Measurements from ENCODE around the gene ACTR3.
"Not testable (repeated sequence)": the region's sequence is repeated elsewhere in the genome, so short reads cannot be mapped to it uniquely, and the experiment has no call there.

ACTR3 gene

DNA sequence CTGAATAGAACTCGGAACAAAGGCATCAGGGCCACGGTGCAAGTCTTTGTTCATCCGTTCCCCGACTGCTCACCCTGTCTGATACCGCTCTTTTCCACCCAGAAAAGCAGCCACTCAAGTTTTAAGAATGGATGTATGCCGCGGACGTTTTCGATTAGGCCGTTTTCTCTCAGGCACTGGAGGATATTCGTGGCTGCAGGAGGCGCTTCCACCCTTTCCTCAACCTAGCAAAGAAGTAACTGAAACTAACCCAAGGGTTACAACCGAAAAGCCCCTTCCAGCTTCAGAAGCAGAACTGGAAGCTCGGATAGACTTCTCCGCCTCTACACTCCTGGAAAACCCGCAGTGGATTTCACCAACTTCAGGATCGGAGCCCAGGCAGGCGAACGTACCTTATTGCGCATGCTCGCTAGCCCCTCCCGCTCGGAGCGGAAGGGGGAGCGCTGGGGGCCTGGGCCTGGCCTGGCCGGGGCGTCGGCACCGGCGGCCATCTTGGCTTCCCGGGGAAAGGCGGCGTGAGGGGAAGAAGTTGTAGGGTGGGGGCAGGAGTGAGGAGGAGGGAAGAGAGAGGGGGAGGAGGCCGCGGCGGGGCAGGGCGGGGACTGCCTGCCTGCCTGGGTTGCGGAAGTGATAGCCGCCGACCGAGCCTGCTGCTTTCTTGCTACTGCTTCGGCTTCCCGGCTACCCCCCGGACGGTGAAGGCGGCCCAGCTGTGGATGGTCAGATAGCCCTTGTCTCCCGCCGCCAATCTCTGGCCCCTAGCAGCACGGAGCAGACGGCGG is at the start of gene ACTR3:
Gene ACTR3 (plus strand): TSS at position 619 of the 782 bp plus-strand sequence. CDS start 191 bp downstream, outside the sequence.
- DNase-seq (ENCODE audit: low read depth, low spot score): peak; percentile 100

DNA sequence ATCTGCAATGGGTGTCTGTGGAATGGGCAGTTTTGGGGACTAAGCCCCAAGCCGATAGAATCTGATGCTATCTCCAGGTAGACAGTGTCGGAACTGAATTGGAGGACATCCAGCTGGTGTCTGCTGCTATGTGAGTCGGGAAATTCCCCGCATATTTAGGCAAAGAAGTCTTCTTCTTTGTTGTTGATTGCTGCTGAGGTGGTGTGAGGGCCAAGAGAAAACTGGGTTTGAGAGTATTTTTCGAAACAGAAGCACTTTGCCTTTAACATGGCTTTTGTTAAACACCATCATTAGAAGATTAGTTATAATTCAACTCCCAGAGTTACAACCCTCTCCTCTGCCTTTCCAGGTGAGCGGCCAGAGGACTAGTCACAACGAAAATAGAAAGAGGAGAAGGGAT is 49.4 kb upstream of the ACTR3 start:
- DNase-seq (ENCODE audit: low read depth, low spot score): peak; percentile 8

DNA sequence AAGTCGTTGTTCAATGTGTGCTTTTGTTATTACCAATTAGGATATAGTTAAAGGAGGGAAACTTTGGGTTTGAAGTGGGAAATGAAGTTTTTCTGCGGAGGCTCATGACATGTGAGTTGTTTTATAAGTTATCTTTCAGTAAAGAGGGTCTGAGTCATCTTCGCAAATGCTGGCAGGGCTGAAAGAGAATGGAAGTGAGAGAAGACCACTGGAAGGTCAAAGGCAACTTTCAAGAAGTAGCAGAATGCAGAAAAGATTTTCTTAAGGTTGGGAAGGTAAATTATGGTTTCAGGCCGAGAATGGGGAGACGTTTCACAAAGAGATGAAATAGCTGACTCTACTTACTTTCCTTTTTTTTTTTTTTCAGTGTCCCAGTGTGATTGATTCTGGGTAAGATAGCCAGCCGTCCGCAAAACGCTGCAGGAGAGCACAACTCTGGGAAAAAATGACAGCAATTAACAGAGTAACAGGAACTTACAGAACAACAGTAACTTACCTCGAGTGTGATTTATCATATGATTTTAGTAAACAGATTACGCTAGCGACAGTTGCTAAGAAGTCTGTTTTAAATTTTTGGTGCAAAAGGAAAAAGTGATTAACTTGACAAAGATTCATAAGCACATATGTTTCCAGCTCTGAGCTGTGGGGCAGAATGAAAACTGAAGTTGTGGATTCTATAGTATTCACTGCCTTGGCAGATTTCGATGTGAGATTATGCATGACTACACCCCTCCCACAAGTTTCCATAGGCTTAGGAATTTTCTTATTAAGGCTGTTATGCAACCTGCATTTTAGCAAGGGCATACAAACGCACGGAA is 46.8 kb upstream of the ACTR3 start:
- DNase-seq (ENCODE audit: low read depth, low spot score): peak; percentile 27

DNA sequence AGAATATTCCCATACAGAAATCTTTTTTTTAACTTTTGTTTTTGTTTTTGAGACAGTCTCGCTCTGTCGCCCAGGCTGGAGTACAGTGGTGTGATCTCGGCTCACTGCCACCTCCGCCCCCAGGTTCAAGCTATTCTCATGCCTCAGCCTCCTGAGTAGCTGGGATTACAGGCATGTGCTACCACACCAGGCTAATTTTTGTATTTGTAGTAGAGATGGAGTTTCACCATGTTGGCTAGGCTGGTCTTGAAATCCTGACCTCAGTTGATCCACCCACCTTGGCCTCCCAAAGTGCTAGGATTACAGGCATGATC is 46.2 kb upstream of the ACTR3 start:
- not testable (repeated sequence) for DNase-seq (ENCODE audit: low read depth, low spot score)

DNA sequence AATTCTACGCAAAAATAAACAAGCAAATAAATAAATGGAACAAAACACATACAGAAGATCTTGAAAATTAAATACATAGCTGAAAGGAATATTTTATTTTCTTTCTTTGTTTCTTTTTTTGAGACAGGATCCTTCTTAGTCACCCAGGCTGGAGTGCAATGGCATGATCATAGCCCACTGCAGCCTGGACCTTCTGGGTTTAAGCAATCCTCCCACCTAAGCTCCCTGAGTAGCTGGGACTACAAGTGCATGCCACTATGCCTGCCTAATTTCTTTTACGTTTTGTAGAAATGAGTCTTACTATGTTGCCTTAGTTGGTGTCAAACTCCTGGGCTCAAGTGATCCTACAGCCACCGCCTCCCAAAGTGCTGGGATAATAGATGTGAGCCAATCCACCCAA is 44.6 kb upstream of the ACTR3 start:
- no peak for DNase-seq (ENCODE audit: low read depth, low spot score)

DNA sequence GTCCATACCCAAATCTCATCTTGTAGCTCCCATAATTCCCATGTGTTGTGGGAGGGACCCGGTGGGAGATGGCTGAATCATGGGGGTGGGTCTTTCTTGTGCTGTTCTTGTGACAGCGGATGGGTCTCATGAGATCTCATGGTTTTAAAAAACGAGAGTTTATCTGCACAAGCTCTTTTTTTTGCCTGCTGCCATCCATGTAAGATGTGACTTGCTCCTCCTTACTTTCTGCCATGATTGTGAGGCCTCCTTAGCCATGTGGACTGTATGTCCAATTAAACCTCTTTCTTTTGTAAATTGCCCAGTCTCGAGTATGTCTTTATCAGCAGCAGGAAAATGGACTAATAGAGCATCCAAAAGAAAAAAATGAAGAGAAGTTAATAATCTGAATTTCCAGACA is 44.1 kb upstream of the ACTR3 start:
- not testable (repeated sequence) for DNase-seq (ENCODE audit: low read depth, low spot score)

DNA sequence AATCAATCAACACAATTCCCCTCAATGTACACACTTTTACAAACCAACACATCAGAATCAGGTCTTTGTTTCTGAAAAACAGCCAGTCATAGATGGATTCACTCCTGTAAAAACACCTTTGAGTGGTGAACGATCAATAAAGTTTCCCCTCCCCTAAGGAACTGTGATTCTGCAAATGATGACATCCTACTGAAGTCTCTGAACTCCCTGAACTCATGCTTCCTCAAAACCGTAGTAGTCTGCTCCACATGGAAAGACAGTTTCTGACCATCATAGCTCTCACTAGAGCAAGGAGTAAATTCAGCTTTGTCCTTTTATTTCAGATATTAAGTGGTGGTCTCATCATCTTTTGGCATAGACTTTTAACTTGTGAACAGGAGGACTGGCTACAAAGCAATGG is 43.5 kb upstream of the ACTR3 start:
- no peak for DNase-seq (ENCODE audit: low read depth, low spot score)

DNA sequence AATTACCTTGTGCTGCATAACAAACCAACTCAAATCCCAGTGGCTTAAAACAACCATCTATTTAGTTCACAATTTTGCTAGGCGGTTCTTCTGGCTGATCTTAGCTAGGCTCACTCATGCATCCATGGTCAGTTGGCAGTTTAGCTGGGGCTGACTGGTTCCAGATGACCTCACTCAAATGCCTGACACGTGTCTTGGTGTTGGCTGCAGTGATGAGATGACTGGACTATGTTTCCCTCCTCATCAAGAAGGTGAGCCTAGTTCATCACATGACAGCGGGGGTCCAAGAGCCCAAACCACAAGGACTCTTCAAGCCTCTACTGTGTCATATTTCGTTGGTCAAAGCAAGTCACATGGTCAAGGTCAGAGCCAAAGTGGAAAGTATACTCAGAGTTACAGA is 42.7 kb upstream of the ACTR3 start:
- DNase-seq (ENCODE audit: low read depth, low spot score): peak; percentile 7

DNA sequence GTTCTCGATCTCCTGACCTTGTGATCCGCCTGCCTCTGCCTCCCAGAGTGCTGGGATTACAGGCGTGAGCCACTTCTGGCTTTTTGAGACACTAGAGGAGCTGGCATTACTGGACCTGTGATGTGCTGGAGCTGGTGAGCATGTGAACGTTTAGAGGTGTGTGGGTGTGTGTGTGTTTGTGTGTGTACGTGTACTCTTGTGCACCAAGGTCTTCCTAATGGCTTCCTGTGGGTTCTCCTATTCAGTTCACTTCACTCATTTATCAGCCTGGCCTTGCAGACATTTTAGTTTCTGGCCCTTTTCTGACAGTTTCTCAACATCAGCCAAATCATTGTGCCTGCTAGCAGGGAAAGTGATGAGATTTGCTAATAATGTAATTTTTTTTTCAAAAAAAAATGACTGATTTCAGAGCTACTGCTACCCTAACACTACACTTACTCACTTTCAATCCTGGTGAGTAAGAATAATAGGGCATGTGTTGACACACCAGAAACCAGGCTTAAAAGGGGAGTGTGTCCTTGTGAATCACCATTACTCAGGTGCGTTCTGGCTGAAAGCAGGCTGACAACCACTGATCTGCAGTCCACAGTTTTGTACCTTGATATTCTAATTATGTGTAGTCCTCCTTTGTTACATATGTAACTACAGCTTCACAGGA is 41.0 kb upstream of the ACTR3 start:
- DNase-seq (ENCODE audit: low read depth, low spot score): peak; percentile 16

DNA sequence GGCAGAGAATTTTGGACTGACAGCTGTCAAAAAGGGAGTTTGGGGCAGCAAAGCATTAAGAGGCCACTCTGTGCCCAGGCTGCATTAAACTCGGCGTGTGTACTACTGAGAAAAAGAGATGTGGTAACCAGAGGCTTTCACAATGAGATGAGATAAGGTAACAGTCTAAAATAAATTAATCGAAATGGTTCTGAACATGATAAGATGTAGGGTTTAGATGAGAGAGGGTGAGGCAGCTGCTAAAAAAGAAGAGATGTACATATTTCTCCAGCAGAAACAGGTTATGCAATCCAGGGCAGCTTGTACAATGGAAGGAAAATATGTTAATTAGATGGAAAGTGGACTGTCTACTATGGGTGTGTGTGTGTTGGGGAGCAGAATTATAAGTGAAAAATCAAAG is 39.2 kb upstream of the ACTR3 start:
- DNase-seq (ENCODE audit: low read depth, low spot score): no peak

DNA sequence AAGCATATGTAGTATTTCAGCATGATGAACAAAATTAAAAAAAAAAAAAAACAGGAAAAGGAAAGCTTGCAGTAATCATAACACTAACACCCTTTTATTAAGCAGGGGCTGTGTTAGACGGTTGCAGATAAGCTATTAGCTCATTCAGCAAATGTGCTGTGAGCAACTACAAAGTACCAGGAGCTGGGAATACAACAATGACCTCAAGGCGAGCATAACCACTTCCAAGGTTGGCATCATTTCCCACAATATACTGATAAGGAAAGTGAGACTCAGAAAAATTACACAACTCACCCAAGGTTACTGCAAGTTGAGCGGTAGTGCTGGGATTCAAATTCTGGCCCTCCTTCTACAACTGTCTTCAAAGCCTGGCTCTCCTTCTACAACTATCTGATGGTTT is 38.2 kb upstream of the ACTR3 start:
- DNase-seq (ENCODE audit: low read depth, low spot score): peak; percentile 50

DNA sequence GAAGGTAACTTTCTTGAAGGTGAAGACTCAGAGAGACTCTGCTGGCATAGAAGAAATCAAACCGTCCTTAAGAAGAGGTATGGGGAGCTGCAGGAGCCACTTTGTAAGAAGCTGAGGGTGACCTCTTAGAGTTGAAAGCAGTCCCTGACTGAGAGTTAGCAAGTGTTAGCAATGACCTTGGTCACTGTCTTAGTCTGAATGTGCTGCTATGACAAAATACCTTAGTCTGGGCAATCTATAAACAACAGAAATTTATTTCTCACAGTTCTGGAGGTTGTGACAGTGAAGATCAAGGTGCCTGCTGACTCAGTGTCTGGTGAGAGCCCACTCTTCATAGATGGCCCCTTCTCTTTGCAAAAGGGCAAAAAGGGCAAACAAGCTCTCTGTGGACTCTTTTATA is 35.7 kb upstream of the ACTR3 start:
- no peak for DNase-seq (ENCODE audit: low read depth, low spot score)

DNA sequence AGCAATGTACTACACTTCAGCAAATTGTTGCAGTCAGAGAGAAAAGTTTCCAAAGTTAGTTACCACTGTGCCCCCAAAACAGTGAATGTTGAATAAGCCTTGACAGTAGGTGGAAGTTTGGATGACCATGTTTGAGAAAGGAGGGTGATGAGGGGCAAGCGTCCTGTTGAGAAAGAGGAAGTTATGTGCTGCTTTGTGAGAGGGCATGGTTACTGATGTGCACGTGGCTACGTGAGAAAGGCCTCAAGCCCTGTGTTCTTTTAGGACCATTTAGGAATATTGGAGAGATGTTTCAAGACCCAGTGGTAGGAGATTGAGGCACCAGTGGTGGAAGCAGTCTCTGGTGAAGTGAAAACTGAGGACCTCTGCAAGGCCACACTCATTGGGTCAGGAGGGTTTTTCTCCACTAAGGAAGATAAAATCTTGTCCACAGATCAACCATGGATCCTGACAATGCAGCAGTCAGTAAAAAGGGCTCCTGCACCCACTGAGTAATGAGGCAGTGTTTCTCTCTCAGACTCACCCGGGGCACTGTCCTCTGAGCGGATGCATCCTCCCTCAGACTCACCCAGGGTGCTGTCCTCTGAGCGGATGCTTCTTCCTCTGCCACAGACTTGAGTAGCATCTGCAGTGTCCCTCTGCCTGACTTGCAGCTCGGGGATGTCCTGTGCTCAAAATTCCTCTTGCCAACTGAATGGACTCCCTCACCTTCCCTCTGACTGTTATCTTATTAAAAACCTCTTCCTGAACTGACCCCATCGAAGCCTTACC is 34.7 kb upstream of the ACTR3 start:
- DNase-seq (ENCODE audit: low read depth, low spot score): no peak

DNA sequence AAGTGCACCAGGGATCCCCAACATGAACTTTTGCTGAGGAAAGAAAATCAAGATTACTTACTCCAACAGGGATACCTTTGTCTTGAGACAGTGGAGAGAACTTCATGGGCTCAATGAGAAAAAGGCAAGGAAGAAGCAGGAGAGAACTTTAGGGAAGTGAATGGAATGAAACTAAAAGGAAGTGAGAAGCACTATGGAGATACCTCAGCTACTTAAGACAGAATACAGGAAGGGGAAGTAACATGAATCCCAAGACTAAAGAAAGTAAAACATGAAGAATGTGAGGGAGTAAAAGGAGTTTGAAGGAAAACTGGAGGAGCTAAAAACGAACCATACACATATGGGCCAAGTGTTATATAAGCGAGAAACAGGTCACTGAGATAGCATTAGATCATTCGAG is 32.4 kb upstream of the ACTR3 start:
- no peak for DNase-seq (ENCODE audit: low read depth, low spot score)

DNA sequence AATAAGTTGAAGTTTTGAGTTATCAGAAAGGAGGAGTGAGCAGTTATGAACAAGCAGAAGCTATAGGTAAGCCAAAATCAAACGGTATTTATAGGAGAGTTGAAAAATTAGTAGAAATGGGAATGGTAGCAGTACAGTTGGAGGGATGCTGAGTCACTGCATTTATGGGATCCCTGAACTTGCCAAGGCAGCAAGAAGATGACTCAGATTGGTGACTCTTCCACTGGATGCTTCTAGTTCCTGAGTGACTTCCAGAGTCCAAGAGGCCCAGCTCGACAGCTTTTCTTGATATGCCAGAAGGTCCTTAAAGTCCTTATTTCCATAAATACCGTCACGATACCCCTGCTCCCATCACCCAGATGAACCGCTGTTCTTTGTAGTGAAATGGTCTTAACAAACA is 31.1 kb upstream of the ACTR3 start:
- DNase-seq (ENCODE audit: low read depth, low spot score): peak; percentile 73

DNA sequence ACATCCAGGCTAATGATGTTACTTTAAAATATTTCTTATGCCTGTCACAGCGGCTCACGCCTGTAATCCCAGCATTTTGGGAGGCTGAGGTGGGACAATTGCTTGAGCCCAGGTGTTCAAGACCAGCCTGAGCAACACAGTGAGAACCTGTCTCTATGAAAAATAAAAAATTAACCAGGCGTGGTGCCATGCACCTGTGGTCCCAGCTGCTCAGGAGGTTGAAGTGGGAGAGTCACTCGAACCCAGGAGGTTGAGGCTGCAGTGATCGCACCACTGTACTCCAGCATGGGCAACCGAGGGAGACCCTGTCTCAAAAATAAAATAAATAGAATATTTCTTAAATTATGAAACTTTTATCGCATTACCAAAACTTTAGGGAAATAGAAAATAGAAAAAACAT is 28.1 kb upstream of the ACTR3 start:
- DNase-seq (ENCODE audit: low read depth, low spot score): no peak

DNA sequence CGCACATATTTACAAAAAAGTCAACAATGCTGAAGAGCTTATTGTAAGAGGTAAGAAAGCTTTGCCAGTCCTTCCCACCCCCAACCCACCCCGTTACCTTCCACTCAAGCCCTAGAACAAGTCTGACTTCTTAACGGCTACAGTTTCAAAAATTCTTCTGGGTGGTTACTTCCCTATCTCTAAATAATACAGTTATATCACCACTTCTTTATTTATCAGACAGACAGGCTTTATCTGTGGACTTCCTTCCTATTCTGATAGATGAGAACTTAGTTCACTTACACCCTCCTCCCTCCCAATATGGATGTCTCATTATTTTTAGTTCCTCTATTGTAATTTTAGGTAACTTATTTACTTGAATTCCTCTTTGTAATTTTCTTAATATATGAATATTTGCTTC is 26.7 kb upstream of the ACTR3 start:
- DNase-seq (ENCODE audit: low read depth, low spot score): no peak

DNA sequence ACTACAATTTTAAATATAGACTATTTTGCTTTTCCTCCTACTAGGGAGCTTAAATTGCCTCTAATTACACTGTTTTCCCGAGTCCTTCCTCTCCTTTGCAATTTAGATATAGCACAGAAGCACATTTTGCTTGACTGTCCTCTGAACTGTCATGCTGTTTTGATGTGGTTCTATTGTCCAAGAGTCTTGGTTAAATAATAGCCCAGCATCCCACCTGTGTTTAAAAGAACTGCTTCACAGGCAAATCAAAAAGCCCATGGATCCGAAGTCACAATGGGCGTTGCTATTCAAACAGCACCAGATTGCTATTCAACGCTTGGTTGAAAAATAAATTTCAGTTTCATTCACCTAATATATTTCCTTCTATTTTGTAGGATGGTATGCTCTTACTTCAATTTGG is 22.3 kb upstream of the ACTR3 start:
- no peak for DNase-seq (ENCODE audit: low read depth, low spot score)

DNA sequence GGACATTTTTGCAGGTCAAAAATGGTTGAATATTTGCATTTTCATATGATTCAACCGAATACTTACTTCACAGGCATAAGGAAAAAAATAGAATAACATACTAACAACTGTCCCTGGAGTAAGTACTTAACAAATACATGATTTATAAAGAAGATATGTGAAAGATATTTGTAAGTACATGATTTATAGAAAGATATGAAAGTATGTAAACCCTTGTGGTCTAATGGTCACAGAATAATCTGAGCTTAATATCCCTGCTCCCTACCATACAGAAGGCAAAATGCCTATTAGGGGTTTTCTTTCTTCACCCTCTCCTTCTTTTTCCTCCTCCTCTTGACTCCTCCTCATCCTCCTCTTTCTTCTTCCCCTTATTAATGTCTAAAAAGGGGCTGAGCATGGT is 20.6 kb upstream of the ACTR3 start:
- no peak for DNase-seq (ENCODE audit: low read depth, low spot score)

DNA sequence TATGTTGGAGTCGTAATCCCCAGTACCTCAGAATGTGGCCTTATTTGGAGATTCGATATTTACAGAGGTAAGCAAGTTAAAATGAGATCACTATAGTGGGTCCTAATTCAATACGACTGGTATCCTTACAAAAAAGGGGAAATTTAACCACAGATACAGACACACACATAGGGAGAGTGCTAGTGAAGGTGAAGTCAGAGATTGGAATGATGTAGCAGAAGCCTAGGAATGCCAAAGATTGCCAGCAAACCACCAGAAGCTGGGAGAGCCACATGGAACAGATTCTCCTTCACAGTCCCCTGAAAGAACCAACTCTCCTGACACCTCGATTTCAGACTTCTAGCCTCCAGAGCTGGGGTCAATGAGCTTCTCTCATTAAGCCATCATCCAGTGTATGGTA is 17.7 kb upstream of the ACTR3 start:
- DNase-seq (ENCODE audit: low read depth, low spot score): peak; percentile 83

DNA sequence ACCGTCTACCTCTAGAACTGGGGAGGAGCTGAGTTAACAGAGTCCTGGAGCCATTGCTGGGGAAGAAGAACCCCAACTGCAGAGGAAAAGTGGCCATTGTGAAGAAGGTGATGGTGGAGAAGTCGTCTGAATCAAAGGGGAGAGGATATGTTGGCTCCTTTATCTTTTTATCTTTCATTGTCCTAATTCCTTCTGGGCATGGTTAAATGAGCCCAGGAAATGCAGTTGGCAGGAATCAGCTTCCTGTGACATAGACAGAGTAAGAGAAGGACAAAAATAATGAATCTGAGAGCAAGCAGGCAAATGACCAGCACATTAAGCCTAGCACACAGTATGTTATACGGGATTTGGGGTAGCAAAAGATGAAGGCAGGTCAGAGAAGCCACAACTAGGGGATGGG is 16.0 kb upstream of the ACTR3 start:
- DNase-seq (ENCODE audit: low read depth, low spot score): no peak

DNA sequence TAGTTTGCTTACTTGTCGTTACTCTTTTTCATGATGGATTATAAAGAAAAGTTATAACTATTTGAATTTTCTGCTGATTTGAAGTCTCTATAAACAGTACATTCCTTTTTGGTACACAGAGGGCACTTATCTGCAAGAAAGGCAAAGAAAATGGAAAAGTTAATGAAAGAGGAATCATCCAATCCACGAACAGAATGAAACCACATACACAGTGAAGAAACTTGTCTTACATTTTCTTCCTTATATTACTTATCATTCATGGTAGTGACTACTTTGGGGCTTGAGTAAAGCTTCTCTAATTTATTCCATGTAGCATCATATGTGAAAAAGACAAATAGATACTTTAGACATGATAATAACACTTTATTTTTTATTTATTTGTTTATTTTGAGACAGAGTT is 14.8 kb upstream of the ACTR3 start:
- DNase-seq (ENCODE audit: low read depth, low spot score): no peak

Data from astrocyte of the hippocampus (primary cell).